Neural progenitor cell (in vitro differentiated cells): ENCODE measurements around the gene NLK.

Experiments
- EZH2 ChIP-seq: fragments of 200-600 bp; sonication (generic); IDR thresholded peaks from 2 replicates; pipeline ENCODE4 v1.6.1; 2017; ENCODE audit warnings: antibody characterized with exemption, mild to moderate bottlenecking, moderate library complexity
- TF ChIP-seq, protein P1 (sequence below): fragments of 200-600 bp; sonication (generic); IDR thresholded peaks from 2 replicates; pipeline ENCODE4 v1.5.1; 2017; ENCODE audit warnings: antibody characterized with exemption, mild to moderate bottlenecking

DNA sequence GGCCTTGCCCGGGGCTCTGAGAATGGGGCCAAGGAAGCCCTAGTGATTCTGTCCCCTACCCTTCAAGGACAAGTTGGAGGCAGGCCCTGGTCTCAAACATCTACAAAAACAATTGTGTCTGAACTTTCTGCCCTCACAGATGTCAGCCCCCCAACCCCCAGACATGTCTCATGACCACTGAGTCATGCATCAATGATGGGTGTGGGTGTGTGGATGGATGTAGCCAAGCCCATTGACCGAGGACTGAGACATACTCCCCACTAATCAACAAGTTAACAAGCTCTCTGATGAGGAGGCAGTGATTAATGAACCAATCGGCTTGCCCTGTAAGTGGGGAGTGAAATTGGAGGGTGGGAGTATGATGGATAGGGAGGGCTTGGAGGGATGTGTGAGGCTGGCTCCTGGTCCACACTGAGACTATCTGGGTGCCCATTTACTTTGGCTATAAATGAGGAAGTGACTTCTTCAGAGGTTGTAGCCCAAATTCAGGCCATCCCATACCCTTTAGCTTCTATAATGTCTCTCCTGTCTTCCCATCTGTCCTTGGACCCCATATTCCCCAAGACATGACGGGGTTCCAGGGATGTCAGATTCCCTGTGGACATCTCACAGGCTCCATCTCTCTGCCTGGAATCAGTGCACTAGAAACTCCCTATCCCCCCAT is 179.4 kb downstream of the NLK start:
- TF ChIP-seq, protein P1, sequence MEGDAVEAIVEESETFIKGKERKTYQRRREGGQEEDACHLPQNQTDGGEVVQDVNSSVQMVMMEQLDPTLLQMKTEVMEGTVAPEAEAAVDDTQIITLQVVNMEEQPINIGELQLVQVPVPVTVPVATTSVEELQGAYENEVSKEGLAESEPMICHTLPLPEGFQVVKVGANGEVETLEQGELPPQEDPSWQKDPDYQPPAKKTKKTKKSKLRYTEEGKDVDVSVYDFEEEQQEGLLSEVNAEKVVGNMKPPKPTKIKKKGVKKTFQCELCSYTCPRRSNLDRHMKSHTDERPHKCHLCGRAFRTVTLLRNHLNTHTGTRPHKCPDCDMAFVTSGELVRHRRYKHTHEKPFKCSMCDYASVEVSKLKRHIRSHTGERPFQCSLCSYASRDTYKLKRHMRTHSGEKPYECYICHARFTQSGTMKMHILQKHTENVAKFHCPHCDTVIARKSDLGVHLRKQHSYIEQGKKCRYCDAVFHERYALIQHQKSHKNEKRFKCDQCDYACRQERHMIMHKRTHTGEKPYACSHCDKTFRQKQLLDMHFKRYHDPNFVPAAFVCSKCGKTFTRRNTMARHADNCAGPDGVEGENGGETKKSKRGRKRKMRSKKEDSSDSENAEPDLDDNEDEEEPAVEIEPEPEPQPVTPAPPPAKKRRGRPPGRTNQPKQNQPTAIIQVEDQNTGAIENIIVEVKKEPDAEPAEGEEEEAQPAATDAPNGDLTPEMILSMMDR = no peak
- no peak for TF ChIP-seq EZH2
